GM18519 (cell line): ENCODE data around the gene C1orf198.

Experiments used
- ATAC-seq: cut with Tn5 transposase; IDR thresholded peaks from one replicate; pipeline ENCODE4 v1.9.1; 2021; ENCODE audit warnings: mild to moderate bottlenecking, moderate library complexity; ENCODE audit not compliant: unreplicated experiment, low FRiP score

Gene C1orf198

DNA sequence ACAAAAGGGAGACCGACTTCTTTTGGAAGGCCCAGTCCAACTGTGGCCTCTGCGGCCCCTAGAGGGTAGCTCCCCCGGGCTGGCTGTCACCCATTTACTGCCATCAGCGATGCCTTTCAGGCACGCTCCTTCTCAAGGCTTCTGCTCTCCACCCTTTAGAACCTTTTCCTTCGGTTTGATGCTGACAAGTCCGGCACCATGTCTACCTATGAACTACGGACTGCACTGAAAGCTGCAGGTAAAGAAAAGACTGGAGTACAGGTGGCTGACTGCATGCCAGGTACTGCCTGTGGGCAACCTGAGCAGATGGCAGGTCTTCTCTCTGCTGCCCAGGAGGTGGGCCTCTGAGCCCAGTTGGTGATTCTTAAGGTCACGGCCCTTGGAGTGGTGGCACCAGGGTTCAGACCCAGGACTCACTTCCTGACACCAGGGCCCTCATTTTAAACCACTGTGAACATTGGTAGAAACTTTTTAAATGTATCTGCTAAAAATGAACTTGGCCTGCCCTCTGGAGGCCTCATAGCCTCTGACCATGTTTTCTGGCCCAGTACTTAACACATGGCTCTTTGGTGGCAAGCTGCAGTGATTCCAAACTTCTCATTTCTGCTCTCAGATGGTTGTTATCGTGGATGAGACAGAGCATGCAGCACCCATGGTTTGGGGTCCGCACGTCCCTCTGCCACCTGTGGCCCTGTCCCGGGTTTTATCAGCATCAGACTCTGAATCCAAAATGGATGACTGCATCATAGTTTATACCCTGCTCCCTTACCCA, 75.4 kb downstream of the C1orf198 start:
- ATAC-seq: no peak

DNA sequence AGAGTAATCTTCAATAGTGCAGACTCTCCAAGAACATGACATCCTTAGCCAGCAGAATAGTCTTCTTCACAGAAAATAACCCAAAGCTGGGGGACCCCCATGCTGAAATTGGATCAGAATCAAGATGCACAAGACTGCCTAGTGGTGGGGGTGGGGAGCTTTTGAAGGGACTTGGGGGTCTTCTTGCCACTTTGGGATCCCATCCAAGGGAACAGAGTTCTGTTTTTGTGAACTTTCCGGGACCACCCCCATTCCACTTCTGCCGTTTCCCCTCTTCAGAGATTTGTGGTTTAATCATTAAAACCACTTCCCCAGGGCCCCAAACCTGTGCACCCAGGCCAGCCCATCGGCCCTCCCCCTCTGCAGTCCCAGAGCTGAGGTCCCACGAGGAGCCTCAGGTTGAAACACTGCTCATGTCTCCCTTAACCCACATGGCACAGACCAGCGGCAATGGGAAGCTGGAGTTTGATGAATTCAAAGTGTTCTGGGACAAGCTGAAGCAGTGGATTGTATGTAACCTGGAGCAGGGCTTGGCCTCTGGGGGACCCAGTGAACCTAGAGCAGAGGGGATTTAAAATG, 76.2 kb downstream of the C1orf198 start:
- ATAC-seq: no peak

DNA sequence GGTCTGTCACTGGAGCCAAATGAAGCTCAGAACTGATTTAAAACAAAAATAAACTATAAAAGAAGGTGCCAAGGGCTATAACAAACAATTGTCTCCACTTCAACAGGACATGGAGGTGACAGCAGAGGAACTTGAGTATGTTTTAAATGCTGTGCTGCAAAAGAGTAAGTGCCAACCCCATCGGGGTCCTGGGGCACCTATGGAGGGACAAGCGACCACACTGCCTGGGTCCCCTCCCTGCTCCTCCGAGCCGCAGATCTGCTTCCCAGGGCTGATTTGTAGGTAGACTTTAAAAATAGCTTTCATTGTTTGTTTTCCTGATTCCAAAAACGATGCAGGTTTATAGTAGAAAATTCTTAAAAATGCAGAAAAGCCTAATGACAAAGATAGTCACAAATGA, 78.3 kb downstream of the C1orf198 start:
- no peak for ATAC-seq

DNA sequence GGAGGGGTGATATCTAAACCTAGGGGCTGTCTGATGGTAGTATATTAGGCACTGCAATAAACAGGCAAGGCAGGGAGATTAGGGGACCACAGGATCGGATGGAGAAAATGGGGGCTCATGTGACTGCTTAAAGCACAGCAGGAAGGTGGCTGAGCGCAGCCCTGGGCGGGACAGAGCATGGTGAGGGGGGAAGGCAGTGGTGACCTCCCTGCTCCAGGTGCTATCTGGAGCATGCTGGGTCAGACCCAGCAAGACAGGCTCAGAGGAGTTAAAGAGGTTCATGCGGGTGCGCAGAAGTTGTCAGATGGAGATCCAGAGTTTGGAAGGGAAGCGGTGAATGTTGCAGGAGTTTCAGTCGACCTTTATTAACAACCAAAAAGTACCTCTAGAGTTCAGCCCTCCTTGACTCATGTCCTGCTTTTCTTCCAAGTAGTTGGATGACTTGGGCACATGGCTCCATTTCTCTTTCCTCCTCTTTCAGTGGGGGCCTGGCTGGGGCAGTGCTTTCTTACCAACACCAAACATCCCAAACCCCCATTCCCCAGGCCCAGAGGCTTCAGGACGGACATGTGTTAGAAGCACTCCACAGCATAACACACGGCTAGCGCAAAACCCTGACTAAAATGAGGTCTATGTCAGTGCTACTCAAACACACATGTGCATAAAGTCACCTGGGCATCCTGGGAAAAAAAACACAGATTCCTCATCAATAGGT, 79.6 kb downstream of the C1orf198 start:
- ATAC-seq: no peak

DNA sequence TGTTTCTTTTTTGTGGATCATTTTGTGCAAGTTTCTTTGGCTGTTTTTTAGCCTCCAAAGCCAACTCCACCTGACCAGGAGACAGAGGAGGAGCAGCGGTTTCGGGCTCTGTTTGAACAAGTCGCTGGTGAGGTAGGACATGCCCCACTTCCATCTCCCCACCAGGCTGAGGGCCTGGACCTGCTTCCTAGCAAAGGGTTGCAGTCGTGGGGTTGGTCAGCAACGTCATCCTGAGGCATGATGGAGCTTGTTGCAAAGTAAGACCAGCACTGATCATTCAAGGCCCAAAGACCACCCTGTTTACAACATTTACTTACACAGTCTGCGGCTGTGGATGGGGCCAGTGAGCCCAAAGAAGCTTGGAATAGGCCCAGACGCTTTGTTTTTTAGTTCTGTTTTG, 80.8 kb downstream of the C1orf198 start:
- no peak for ATAC-seq
